ENCODE measurements around the gene CYP24A1. TPM values are rescaled to one million over a fixed set of nuclear protein-coding genes. Genes with fewer than 3 reads are reported as not detected.

CYP24A1 gene
- total and polyA plus RNA-seq, 2 of the 13 experiments (the other 11 are each of a cell fraction or from before 2014, with no cell fraction given) = 9.4 to 32.7 TPM

DNA sequence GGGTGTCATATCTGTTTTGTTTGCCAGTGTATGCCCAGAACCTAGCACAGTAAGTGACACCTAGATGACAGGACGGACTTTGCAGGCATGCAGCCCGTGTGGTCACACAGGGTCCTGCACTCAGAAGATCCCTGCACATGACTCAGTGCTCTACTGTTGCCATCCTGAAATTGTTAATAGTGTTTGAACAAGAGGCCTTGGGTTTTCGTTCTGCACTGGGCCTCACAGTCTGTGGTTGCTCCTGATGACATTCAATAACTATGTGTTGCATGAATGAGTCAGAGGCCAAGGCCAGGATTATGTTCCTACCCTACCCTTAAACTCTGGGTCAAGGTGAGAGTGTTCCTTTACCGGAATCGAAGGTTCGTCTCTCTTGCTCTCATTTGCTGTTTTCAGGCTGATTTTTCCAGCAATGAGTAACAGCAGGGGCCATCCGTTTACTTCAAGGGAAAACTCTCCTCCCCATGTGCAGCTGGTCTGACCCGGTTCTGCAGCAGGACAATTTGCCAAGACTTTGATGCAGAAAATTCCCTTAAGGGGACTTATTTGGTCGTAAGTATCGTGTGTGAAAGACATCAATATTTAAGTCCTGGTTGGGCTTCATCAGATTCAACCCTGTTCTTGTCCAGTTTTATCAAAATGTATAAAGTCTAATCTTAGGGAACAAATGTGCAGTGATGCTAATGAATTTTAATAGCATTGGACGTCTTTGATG is 21.1 kb upstream of the CYP24A1 start (continued):
- TF ChIP-seq, protein P1, sequence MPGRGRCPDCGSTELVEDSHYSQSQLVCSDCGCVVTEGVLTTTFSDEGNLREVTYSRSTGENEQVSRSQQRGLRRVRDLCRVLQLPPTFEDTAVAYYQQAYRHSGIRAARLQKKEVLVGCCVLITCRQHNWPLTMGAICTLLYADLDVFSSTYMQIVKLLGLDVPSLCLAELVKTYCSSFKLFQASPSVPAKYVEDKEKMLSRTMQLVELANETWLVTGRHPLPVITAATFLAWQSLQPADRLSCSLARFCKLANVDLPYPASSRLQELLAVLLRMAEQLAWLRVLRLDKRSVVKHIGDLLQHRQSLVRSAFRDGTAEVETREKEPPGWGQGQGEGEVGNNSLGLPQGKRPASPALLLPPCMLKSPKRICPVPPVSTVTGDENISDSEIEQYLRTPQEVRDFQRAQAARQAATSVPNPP (CRISPR knock-in tag; IDR thresholded peaks at IDR 0.05) = no peak
- TF ChIP-seq, protein P2, sequence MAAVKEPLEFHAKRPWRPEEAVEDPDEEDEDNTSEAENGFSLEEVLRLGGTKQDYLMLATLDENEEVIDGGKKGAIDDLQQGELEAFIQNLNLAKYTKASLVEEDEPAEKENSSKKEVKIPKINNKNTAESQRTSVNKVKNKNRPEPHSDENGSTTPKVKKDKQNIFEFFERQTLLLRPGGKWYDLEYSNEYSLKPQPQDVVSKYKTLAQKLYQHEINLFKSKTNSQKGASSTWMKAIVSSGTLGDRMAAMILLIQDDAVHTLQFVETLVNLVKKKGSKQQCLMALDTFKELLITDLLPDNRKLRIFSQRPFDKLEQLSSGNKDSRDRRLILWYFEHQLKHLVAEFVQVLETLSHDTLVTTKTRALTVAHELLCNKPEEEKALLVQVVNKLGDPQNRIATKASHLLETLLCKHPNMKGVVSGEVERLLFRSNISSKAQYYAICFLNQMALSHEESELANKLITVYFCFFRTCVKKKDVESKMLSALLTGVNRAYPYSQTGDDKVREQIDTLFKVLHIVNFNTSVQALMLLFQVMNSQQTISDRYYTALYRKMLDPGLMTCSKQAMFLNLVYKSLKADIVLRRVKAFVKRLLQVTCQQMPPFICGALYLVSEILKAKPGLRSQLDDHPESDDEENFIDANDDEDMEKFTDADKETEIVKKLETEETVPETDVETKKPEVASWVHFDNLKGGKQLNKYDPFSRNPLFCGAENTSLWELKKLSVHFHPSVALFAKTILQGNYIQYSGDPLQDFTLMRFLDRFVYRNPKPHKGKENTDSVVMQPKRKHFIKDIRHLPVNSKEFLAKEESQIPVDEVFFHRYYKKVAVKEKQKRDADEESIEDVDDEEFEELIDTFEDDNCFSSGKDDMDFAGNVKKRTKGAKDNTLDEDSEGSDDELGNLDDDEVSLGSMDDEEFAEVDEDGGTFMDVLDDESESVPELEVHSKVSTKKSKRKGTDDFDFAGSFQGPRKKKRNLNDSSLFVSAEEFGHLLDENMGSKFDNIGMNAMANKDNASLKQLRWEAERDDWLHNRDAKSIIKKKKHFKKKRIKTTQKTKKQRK (IDR thresholded peaks at IDR 0.05; ENCODE audit: low read length) = 0 out of 2 replicates have a peak, but pooled peaks have one; percentile 25
- TF ChIP-seq EHMT2 (IDR thresholded peaks at IDR 0.05; ENCODE audit: borderline replicate concordance, low read depth, low read length) = peak; percentile 79; the same call in 1 of the 2 replicates
- peak; percentile 100 for TF ChIP-seq SKI (IDR thresholded peaks at IDR 0.05; ENCODE audit: partially characterized antibody)
- TF ChIP-seq, protein P3, sequence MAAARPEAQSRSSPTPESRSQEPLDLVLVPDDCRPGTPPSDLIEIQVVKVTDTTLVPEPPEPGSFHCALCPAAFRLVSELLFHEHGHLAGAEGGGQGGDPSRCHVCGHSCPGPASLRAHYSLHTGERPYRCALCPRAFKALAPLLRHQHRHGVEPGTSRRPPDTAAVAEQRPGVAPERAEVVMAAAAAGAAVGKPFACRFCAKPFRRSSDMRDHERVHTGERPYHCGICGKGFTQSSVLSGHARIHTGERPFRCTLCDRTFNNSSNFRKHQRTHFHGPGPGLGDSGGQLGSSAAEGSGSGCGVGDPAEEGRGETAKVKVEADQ (CRISPR knock-in tag; IDR thresholded peaks at IDR 0.05; ENCODE audit: borderline replicate concordance) = peak; percentile 80
- TF ChIP-seq IKZF4 (CRISPR knock-in tag; IDR thresholded peaks at IDR 0.05; ENCODE audit: borderline replicate concordance, low read depth, not compliant biosample characterization) = peak; percentile 64
- TF ChIP-seq ESRRA (CRISPR knock-in tag; IDR thresholded peaks at IDR 0.05; ENCODE audit: low read depth) = peak; percentile 99
- TF ChIP-seq, protein P4, sequence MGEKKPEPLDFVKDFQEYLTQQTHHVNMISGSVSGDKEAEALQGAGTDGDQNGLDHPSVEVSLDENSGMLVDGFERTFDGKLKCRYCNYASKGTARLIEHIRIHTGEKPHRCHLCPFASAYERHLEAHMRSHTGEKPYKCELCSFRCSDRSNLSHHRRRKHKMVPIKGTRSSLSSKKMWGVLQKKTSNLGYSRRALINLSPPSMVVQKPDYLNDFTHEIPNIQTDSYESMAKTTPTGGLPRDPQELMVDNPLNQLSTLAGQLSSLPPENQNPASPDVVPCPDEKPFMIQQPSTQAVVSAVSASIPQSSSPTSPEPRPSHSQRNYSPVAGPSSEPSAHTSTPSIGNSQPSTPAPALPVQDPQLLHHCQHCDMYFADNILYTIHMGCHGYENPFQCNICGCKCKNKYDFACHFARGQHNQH (CRISPR knock-in tag; IDR thresholded peaks at IDR 0.05) = peak; percentile 99
- TF ChIP-seq HMG20B (CRISPR knock-in tag; conservative IDR thresholded peaks at IDR 0.05) = peak; percentile 97
- TF ChIP-seq, protein P5, sequence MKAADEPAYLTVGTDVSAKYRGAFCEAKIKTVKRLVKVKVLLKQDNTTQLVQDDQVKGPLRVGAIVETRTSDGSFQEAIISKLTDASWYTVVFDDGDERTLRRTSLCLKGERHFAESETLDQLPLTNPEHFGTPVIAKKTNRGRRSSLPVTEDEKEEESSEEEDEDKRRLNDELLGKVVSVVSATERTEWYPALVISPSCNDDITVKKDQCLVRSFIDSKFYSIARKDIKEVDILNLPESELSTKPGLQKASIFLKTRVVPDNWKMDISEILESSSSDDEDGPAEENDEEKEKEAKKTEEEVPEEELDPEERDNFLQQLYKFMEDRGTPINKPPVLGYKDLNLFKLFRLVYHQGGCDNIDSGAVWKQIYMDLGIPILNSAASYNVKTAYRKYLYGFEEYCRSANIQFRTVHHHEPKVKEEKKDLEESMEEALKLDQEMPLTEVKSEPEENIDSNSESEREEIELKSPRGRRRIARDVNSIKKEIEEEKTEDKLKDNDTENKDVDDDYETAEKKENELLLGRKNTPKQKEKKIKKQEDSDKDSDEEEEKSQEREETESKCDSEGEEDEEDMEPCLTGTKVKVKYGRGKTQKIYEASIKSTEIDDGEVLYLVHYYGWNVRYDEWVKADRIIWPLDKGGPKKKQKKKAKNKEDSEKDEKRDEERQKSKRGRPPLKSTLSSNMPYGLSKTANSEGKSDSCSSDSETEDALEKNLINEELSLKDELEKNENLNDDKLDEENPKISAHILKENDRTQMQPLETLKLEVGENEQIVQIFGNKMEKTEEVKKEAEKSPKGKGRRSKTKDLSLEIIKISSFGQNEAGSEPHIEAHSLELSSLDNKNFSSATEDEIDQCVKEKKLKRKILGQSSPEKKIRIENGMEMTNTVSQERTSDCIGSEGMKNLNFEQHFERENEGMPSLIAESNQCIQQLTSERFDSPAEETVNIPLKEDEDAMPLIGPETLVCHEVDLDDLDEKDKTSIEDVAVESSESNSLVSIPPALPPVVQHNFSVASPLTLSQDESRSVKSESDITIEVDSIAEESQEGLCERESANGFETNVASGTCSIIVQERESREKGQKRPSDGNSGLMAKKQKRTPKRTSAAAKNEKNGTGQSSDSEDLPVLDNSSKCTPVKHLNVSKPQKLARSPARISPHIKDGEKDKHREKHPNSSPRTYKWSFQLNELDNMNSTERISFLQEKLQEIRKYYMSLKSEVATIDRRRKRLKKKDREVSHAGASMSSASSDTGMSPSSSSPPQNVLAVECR (CRISPR knock-in tag; IDR thresholded peaks at IDR 0.05; ENCODE audit: borderline replicate concordance) = peak; percentile 74; the same call in 1 of the 2 replicates
- no peak for TF ChIP-seq U2AF2 (IDR thresholded peaks at IDR 0.05; ENCODE audit: low read depth, low read length)
- TF ChIP-seq ZNF33B (CRISPR knock-in tag; IDR thresholded peaks at IDR 0.05) = peak; percentile 74; the same call in 1 of the 2 replicates
- 0 out of 2 replicates have a peak, but pooled peaks have one; percentile 41 for TF ChIP-seq ZNF775 (CRISPR knock-in tag; IDR thresholded peaks at IDR 0.05; ENCODE audit: borderline replicate concordance)
- TF ChIP-seq ZNF619 (CRISPR knock-in tag; IDR thresholded peaks at IDR 0.05) = 0 out of 2 replicates have a peak, but pooled peaks have one; percentile 24
- no peak; the same call in 1 of the 2 replicates for TF ChIP-seq GZF1 (CRISPR knock-in tag; IDR thresholded peaks at IDR 0.05)
